Left ventricle myocardium inferior (tissue), 1 donor: ENCODE results near the gene TRAF3. TPM values are rescaled to one million over a fixed set of nuclear protein-coding genes. Genes with fewer than 3 reads are reported as not detected.
"Not testable (repeated sequence)": the region's sequence is repeated elsewhere in the genome, so short reads cannot be mapped to it uniquely, and the experiment has no call there.

Experiments used
- DNase-seq: peaks from one replicate; pipeline ENCODE4 v3.0.0-alpha.2; 2020
- H3K27ac ChIP-seq: fragments of 200-600 bp; replicated peaks from 2 replicates; pipeline ENCODE4 v1.8.0; 2021
- H3K27me3 ChIP-seq: fragments of 200-600 bp; 2 replicates; pipeline ENCODE4 v1.8.0; 2021; ENCODE audit warnings: low read depth
- H3K36me3 ChIP-seq: fragments of 200-600 bp; 2 replicates; pipeline ENCODE4 v1.8.0; 2021
- H3K4me1 ChIP-seq: fragments of 200-600 bp; 2 replicates; pipeline ENCODE4 v1.8.0; 2021
- H3K4me3 ChIP-seq: fragments of 200-600 bp; 2 replicates; pipeline ENCODE4 v1.8.0; 2021; ENCODE audit warnings: mild to moderate bottlenecking, moderate library complexity
- H3K9me3 ChIP-seq: fragments of 200-600 bp; replicated peaks from 2 replicates; pipeline ENCODE4 v1.8.0; 2021
- intact Hi-C: fragments of 100-400 bp; cut with micrococcal nuclease; formaldehyde crosslinking; loops from one replicate; pipeline ENCODE4 v1.11.0; 2022
- total RNA-seq: library from RNA; stranded (reverse); fragmentation: NEBNext Ultra II Directional; extraction: Animal tissue kit (Norgen Biotek cat#: 25700); gene quantifications from one replicate; pipeline ENCODE4 v1.2.1, GENCODE V29; 2021
- TF ChIP-seq, protein P1 (sequence below): fragments of 200-600 bp; IDR thresholded peaks from 2 replicates; pipeline ENCODE4 v1.8.0; 2021; ENCODE audit warnings: antibody characterized with exemption, mild to moderate bottlenecking, borderline replicate concordance
- donor health status: DM: no; HTN: yes; CAD: no; lungs with severe emphysema.

TRAF3 gene
- total RNA-seq, 1 donor from 2014 or later: 11.3 TPM

DNA sequence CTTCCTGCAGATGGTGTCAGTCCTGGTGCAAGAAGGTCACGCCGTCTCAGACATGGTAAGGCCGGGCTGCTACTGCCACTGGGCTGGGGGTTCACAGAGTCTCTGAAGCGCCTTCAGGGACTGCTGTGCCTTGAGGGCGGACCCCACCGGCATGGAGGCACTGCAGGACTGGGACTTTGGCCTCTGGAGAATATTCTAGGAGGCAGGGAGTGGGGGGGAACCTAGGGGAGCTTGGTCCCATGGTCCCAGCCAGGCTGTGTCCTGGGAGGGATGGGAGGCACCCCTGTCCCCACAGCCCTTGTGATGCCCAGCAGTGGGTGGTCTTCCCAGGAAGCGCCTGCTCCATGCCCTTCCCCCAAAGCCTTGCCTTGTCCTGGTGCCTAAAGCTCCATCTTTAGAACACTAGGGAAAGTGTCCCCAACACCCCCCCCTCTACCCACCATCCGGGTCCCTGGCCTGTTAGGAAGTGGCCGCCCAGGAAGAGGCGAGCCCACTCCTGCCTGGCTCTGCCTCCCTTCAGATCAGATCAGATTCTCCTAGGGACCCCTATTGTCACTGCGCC is 146.8 kb downstream of the TRAF3 start:
- Histone ChIP-seq H3K36me3 (no peaks in the 10 kb centered on the region), H3K27ac (no peak overlapping the region), H3K27me3 (peaks cover 90% of the 10 kb centered on the region), H3K4me1 (peaks cover 29% of the 10 kb centered on the region), H3K9me3 (no peaks in the 10 kb centered on the region), H3K4me3 (no peak overlapping the region)
- intact Hi-C loops: no loop called here
- DNase-seq: no peak
- TF ChIP-seq, protein P1, sequence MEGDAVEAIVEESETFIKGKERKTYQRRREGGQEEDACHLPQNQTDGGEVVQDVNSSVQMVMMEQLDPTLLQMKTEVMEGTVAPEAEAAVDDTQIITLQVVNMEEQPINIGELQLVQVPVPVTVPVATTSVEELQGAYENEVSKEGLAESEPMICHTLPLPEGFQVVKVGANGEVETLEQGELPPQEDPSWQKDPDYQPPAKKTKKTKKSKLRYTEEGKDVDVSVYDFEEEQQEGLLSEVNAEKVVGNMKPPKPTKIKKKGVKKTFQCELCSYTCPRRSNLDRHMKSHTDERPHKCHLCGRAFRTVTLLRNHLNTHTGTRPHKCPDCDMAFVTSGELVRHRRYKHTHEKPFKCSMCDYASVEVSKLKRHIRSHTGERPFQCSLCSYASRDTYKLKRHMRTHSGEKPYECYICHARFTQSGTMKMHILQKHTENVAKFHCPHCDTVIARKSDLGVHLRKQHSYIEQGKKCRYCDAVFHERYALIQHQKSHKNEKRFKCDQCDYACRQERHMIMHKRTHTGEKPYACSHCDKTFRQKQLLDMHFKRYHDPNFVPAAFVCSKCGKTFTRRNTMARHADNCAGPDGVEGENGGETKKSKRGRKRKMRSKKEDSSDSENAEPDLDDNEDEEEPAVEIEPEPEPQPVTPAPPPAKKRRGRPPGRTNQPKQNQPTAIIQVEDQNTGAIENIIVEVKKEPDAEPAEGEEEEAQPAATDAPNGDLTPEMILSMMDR: no peak

DNA sequence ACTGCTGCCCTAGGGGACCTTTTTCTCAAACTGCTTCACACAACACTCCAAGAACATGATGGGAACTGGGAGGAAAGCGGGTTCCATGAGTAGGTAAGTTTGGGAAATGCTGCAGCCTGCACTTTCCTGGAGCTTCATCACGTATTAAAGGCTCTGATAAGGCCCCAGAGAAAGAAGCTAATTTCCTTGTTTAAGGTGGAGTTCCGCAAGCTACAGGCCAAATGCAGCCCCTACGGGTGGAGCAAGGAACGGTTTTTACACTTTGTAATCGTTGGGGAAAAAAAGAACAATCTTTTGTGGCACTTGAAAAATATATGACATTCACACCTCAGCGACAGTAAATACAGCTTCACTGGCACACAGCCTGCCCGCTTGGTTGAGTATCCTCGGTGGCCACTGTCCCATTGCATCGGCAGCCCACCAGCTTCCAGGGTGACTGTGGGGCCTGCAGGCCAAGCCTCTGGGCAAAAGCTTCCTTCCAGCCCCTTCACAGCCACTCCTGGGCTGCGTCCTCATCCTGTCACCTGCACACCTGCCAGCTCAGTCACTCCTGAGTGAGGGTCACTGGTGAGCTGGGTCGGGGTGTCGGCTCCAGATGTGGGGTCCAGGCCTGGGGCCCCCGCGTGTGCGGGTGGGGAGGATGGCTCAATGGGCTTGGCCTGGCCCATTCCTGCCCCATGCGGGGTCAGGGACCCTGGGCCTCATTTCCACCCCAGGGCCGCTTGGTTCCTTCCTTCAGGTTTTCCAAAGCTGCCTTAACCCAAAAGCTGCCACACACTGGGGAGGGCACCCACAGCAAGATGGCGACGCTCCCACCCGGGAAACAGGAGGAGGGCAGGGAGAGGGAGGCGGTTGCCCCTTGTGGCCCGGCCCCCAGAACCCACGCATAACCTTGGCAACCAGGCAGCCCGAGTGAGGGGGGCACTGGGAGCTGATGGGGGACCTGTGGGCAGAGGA is 147.7 kb downstream of the TRAF3 start:
- Histone ChIP-seq H3K4me1 (peaks cover 38% of the 10 kb centered on the region), H3K36me3 (no peaks in the 10 kb centered on the region), H3K4me3 (no peak overlapping the region), H3K27me3 (peaks cover 99% of the 10 kb centered on the region), H3K9me3 (no peaks in the 10 kb centered on the region), H3K27ac (no peak overlapping the region)
- intact Hi-C loops: no loop called here
- TF ChIP-seq, protein P1: no peak
- no peak for DNase-seq

DNA sequence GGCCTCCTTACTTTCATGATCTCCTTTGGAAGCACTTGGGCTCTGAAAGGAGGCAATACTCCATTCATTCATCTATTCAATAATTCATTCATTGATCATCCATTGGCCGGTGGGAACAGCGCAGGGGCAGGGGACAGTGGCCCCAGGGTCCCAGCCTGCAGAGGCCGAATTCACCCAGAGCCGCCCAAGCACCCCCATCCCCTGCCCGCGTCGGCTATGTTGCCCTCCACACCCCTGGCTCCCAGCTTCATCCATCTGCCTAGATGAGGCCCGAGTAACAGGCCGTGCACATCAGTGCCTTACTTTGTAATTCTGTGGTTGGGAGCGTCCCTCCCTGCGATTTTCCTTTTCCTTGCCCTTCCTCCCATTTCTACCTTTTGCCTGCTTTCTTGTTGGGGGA is 148.4 kb downstream of the TRAF3 start:
- DNase-seq: no peak
- intact Hi-C loops: no loop called here
- Histone ChIP-seq H3K4me3 (no peak overlapping the region), H3K36me3 (no peaks in the 10 kb centered on the region), H3K27me3 (peaks cover 100% of the 10 kb centered on the region), H3K9me3 (no peaks in the 10 kb centered on the region), H3K4me1 (peaks cover 45% of the 10 kb centered on the region), H3K27ac (no peak overlapping the region)
- TF ChIP-seq, protein P1: no peak

DNA sequence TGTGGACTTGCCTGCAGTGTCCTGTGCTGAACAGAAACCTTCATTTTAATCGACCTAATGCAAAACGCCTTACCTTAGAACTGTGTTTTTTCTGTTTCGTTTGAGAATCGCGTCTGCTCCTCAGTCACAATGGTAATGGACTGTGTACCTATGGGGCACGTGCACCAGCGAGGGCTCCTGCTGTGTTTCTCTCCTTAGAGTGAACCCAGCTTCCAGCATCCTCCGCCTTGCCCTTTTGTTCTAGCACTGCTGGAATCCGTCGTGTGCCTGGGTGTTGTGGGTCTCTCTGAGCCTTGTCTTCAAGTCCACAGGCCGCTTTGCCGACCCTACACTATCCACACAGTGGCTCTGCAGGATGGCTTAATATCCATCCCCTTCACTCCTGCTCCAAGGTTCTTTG is 148.9 kb downstream of the TRAF3 start:
- H3K4me3 ChIP-seq: no peak overlapping the region
- TF ChIP-seq, protein P1: no peak
- H3K36me3 ChIP-seq: no peaks in the 10 kb centered on the region
- intact Hi-C loops: no loop called here
- no peak for DNase-seq
- peaks cover 96% of the 10 kb centered on the region for H3K27me3 ChIP-seq
- no peaks in the 10 kb centered on the region for H3K9me3 ChIP-seq
- peaks cover 47% of the 10 kb centered on the region for H3K4me1 ChIP-seq
- H3K27ac ChIP-seq: no peak overlapping the region

DNA sequence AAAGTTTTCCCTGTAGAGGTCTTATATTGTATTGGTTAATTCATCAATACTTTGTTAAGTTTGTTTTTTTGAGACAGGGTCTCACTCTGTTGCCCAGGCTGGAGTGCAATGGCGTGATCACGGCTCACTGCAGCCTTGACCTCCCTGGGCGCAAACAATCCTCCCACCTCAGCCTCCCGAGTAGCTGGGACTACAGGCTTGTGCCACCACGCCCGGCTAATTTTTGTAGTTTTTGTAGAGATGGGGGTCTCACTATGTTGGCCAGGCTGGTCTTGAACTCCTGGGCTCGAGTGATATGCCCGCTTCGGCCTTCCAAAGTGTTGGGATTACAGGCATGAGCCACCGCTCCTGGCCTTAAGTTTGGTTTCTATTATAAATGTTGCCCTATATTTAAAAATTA is 149.6 kb downstream of the TRAF3 start:
- Histone ChIP-seq H3K4me1 (peaks cover 47% of the 10 kb centered on the region), H3K27me3 (peaks cover 89% of the 10 kb centered on the region)
- H3K36me3 ChIP-seq, H3K4me3 ChIP-seq, DNase-seq, intact Hi-C loops, H3K9me3 ChIP-seq, H3K27ac ChIP-seq: not testable (repeated sequence)
